SH-SY5Y (cell line): ENCODE data around the gene NPHP4.

Experiments
- GATA2 ChIP-seq: IDR thresholded peaks from 2 replicates; pipeline ENCODE4 v1.6.1; 2011; ENCODE audit warnings: mild to moderate bottlenecking, low read depth, low read length
- GATA3 ChIP-seq: IDR thresholded peaks from 2 replicates; pipeline ENCODE4 v1.6.1; 2011; ENCODE audit warnings: low read depth, mild to moderate bottlenecking, low read length, moderate library complexity

DNA sequence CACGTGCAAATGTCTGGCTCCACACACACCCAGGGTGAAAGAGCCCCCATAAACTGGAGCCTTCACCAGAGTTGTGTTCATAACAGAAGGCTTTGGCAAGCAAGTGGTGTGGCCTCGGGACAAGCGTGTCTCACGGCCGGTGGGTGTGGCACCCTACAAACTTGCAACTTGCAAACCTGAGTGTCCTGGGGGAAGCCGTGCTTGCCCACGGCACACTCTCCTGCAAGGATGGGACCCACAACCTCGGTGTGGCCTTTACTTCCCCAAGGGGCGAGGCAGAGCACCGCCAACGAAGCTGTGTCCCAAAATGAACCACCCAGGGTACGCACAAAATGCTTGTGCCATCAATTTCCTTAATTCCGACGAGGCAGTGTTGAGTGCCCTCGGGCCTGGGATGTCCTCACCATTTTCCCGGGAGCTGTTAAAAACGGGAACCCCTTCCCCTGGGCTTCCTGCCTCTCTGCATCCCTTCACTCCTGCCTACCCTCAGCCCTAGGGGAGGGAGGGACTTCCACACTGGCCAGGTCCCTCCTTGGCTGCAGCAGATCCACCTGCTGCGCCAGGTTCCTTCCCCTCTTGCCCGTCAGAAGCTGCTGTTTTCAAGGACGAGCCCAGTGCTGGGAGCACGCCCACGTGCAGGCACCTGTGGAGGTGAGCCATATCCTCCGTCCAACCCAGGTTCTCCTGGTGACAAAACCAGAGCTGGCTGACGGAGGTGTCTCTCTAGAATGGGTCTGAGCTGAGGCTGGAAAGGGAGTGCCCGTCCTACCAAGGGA lies 111.4 kb downstream of the NPHP4 start:
- TF ChIP-seq GATA3 (no peak), GATA2 (no peak)
